K562 (cell line): ENCODE data around the gene BMP6. TPM values are rescaled to one million over a fixed set of nuclear protein-coding genes. Genes with fewer than 3 reads are reported as not detected.
A peak's percentile ranks its signal among the peaks of the same experiment; 100 is the strongest.

Source experiments
- ATAC-seq: fragments of 200-7000 bp; cut with Tn5 transposase; 3 replicates; pipeline ENCODE4 v1.9.1; 2020; ENCODE audit warnings: moderate library complexity
- BruUV-seq: library from RNA; stranded (reverse); fragments of 400-500 nt; replicated peaks from 2 replicates; lab custom pipeline; 2021; lab: Mats Ljungman, UMichigan
- CTCF ChIA-PET: fragments of 300-600 bp; formaldehyde crosslinking; extraction: SDS; loops from one replicate; lab custom pipeline; 2021; ENCODE audit warnings: low intra/inter-chr PET ratio; lab: Yijun Ruan, JAX
- POLR2A ChIA-PET: fragments of 300-600, 350-650 bp; sonication (Branson Sonifier 250); formaldehyde crosslinking; extraction: SDS; loops from one replicate; lab custom pipeline; 2021; ENCODE audit warnings: antibody characterized with exemption, inconsistent platforms; lab: Yijun Ruan, JAX
- DNase-seq, 4 experiments: peaks; one replicate each; pipeline versions ENCODE4 v3.0.0 to v3.0.0-alpha.2; 2011 to 2018; ENCODE audit warnings: low spot score in 3 of 4, mixed read lengths in 3 of 4; ENCODE audit errors: extremely low read depth in 1 of 4
- FAIRE-seq: peaks from 2 replicates; lab custom pipeline; 2011; peaks lifted over from hg19 to GRCh38; lab: Jason Lieb, UNC
- H2AFZ ChIP-seq: 2 replicates; pipeline ENCODE4 v1.6.0; 2011; ENCODE audit warnings: low read depth, low read length, control low read depth, inconsistent platforms
- H3K27ac ChIP-seq: fragments of 200-600 bp; 3 replicates; pipeline ENCODE4 v1.8.0; 2011; ENCODE audit warnings: low read depth, mild to moderate bottlenecking, control low read depth, inconsistent platforms, low read length, moderate library complexity, mixed read lengths; ENCODE audit errors: extremely low read depth
- H3K27me3 ChIP-seq, 2 experiments: fragments of 300-600 bp in 1 of 2; 2 replicates in 1 of 2; 3 replicates in 1 of 2; pipeline versions ENCODE4 v1.6.0 to v1.8.0; 2011; ENCODE audit warnings: inconsistent platforms in 2 of 2, low read length in 2 of 2, mild to moderate bottlenecking in 1 of 2, mixed read lengths in 1 of 2, moderate library complexity in 1 of 2; ENCODE audit not compliant: control insufficient read depth in 2 of 2, insufficient read depth in 2 of 2
- H3K36me3 ChIP-seq: fragments of 300-600 bp; 3 replicates; pipeline ENCODE4 v1.8.0; 2011; ENCODE audit warnings: mild to moderate bottlenecking, low read length, inconsistent platforms; ENCODE audit not compliant: control insufficient read depth, insufficient read depth
- H3K4me1 ChIP-seq, 2 experiments: fragments of 200-600 bp in 1 of 2; replicated peaks in 1 of 2; 2 replicates in 1 of 2; 3 replicates in 1 of 2; pipeline versions ENCODE4 v1.5.1 to v1.8.0; 2011; ENCODE audit warnings: inconsistent platforms in 2 of 2, low read length in 2 of 2, mild to moderate bottlenecking in 1 of 2, mixed read lengths in 1 of 2, moderate library complexity in 1 of 2; ENCODE audit not compliant: control insufficient read depth in 2 of 2, insufficient read depth in 2 of 2
- H3K4me2 ChIP-seq: 2 replicates; pipeline ENCODE4 v1.6.1; 2011; ENCODE audit warnings: low read length, control low read depth, inconsistent platforms, mixed read lengths; ENCODE audit not compliant: insufficient read depth
- H3K4me3 ChIP-seq: fragments of 200-600 bp; sonication (generic), shearing (Covaris generic); 2 replicates; pipeline ENCODE4 v1.5.1; 2016; ENCODE audit warnings: control low read depth, inconsistent platforms
- H3K79me2 ChIP-seq: fragments of 200-600 bp; 3 replicates; pipeline ENCODE4 v1.8.0; 2011; ENCODE audit warnings: low read length, inconsistent platforms; ENCODE audit not compliant: control insufficient read depth, insufficient read depth
- H3K9ac ChIP-seq, 2 experiments: 2 replicates each; pipeline versions ENCODE4 v1.6.0 to v1.6.1; 2011; ENCODE audit warnings: low read depth in 2 of 2, low read length in 2 of 2, control low read depth in 1 of 2, inconsistent platforms in 1 of 2, mild to moderate bottlenecking in 1 of 2, mixed read lengths in 1 of 2; ENCODE audit not compliant: insufficient read depth in 1 of 2
- H3K9me1 ChIP-seq: one replicate; pipeline ENCODE4 v1.6.0; 2011; ENCODE audit warnings: inconsistent platforms, mild to moderate bottlenecking, low read length, moderate library complexity; ENCODE audit not compliant: control insufficient read depth, insufficient read depth
- H3K9me3 ChIP-seq: replicated peaks from 2 replicates; pipeline ENCODE4 v1.5.1; 2011; ENCODE audit warnings: low read depth, low read length, inconsistent platforms; ENCODE audit not compliant: control insufficient read depth, insufficient read depth
- H4K20me1 ChIP-seq: replicated peaks from 2 replicates; pipeline ENCODE4 v1.6.1; 2011; ENCODE audit warnings: low read length, inconsistent platforms, mixed read lengths; ENCODE audit not compliant: control insufficient read depth, insufficient read depth
- CBFA2T2 ChIP-seq: fragments of 450-650 bp; conservative IDR thresholded peaks from 2 replicates; pipeline ENCODE4 v1.6.1; 2017; ENCODE audit warnings: mild to moderate bottlenecking
- CBFA2T3 ChIP-seq: fragments of 450-650 bp; IDR thresholded peaks from 2 replicates; pipeline ENCODE4 v1.6.1; 2017
- CBX2 ChIP-seq: fragments of 200-600 bp; sonication (generic); IDR thresholded peaks from one replicate; pipeline ENCODE4 v1.6.1; 2012; ENCODE audit warnings: mild to moderate bottlenecking, low read length, inconsistent platforms; ENCODE audit not compliant: insufficient read depth, poor library complexity, severe bottlenecking
- CREM ChIP-seq: IDR thresholded peaks from 2 replicates; pipeline ENCODE4 v1.6.1; 2014; ENCODE audit warnings: antibody characterized with exemption, low read depth
- HDAC3 ChIP-seq: fragments of 450-650 bp; IDR thresholded peaks from 2 replicates; pipeline ENCODE4 v1.6.1; 2018; ENCODE audit warnings: borderline replicate concordance, mild to moderate bottlenecking, moderate library complexity; ENCODE audit not compliant: partially characterized antibody
- KLF6 ChIP-seq: fragments of 250-450 bp; sonication (Bioruptor Pico); IDR thresholded peaks from 2 replicates; pipeline ENCODE4 v1.4.0; 2020; ENCODE audit warnings: mild to moderate bottlenecking, moderate library complexity, borderline replicate concordance
- LEF1 ChIP-seq: fragments of 450-650 bp; IDR thresholded peaks from 2 replicates; pipeline ENCODE4 v1.6.1; 2016; ENCODE audit warnings: mild to moderate bottlenecking
- NCOR1 ChIP-seq: fragments of 450-650 bp; IDR thresholded peaks from 2 replicates; pipeline ENCODE4 v1.6.1; 2016; ENCODE audit warnings: mild to moderate bottlenecking, moderate library complexity
- NR3C1 ChIP-seq: sonication (generic); formaldehyde crosslinking; IDR thresholded peaks from 2 replicates; pipeline ENCODE4 v1.8.1; 2022; ENCODE audit warnings: missing genetic modification reagents
- SPI1 ChIP-seq: IDR thresholded peaks from 2 replicates; pipeline ENCODE4 v1.6.1; 2011; ENCODE audit warnings: low read depth, low read length, control low read depth, borderline replicate concordance
- TCF3 ChIP-seq: sonication (generic); formaldehyde crosslinking; IDR thresholded peaks from 2 replicates; pipeline ENCODE4 v1.4.0; 2020; ENCODE audit warnings: mild to moderate bottlenecking, missing genetic modification reagents
- TRIM24 ChIP-seq, 2 experiments: fragments of 450-650 bp; IDR thresholded peaks; 2 replicates each; pipeline ENCODE4 v1.6.1; 2016
- ZC3H4 ChIP-seq: sonication (generic); formaldehyde crosslinking; IDR thresholded peaks from 2 replicates; pipeline ENCODE4 v1.9.0; 2021; ENCODE audit warnings: missing genetic modification reagents, borderline replicate concordance
- ZKSCAN1 ChIP-seq: fragments of 150-350 bp; IDR thresholded peaks from 2 replicates; pipeline ENCODE4 v1.6.1; 2016; ENCODE audit warnings: low read depth, low read length
- ZNF384 ChIP-seq: IDR thresholded peaks from 2 replicates; pipeline ENCODE4 v1.6.1; 2012; ENCODE audit warnings: low read depth, low read length, improper control_type of control experiment
- ZNF695 ChIP-seq: fragments of 450-650 bp; formaldehyde crosslinking; IDR thresholded peaks from 2 replicates; pipeline ENCODE4 v1.4.0; 2020; ENCODE audit warnings: mild to moderate bottlenecking, moderate library complexity
- ZNF766 ChIP-seq: fragments of 200-800 bp; sonication (Bioruptor generic); conservative IDR thresholded peaks from 2 replicates; pipeline ENCODE4 v1.6.1; 2016; ENCODE audit warnings: missing genetic modification characterization, missing compliant biosample characterization
- WGBS: fragments of 100-300 bp; shearing (Covaris generic); methylation state at CpG from one replicate; pipeline ENCODE4 v1.1.6; 2016; ENCODE audit warnings: low coverage, mixed read lengths; ENCODE audit not compliant: insufficient coverage; ENCODE audit errors: missing lambda C conversion rate; 5-methylcytosine and 5-hydroxymethylcytosine counted together
- in situ Hi-C: fragments of 300-500 bp; cut with MboI; formaldehyde crosslinking; loops from 4 replicates; pipeline ENCODE4 v1.15.0; 2018; ENCODE audit warnings: inconsistent platforms, mixed read lengths
- intact Hi-C: fragments of 100-400 bp; cut with micrococcal nuclease; formaldehyde crosslinking; loops from 2 replicates; pipeline ENCODE4 v1.14.2; 2022
- polyA plus RNA-seq, 8 experiments: library from polyadenylated mRNA; depleted of rRNA in 4 of 8; stranded (reverse) in 5 of 8; unstranded in 3 of 8; fragments of >200 nt; fragmentation: Nextera tagmentation in 2 of 8; fragmentation: Illumina TruSeq in 1 of 8; extraction: Ambion mirVana in 2 of 8; extraction: Trizol in 1 of 8; gene quantifications; 2 replicates each; pipeline versions ENCODE4 v1.2.1 to v1.2.3, GENCODE V29; 2011 to 2014; ENCODE audit warnings: inconsistent platforms in 1 of 8, missing spikeins in 1 of 8
- total RNA-seq, 7 experiments: library from RNA; depleted of rRNA in 6 of 7; stranded (reverse); fragments of >200 nt in 6 of 7; fragmentation: Illumina TruSeq in 2 of 7; extraction: Trizol in 2 of 7; gene quantifications; 2 replicates each; pipeline versions ENCODE4 v1.2.1 to v1.2.3, GENCODE V29; 2011 to 2021; ENCODE audit warnings: low replicate concordance in 1 of 7
- TF ChIP-seq, protein P1 (sequence below), 3 experiments: fragments of 200-800 bp in 1 of 3; sonication (Bioruptor generic) in 1 of 3; sonication (generic) in 1 of 3; formaldehyde crosslinking in 1 of 3; IDR thresholded peaks; 2 replicates each; pipeline versions ENCODE4 v1.6.1 to v1.8.0; 2016 to 2022; ENCODE audit warnings: mild to moderate bottlenecking in 2 of 3, missing compliant biosample characterization in 2 of 3, missing genetic modification characterization in 2 of 3, missing genetic modification reagents in 1 of 3
- TF ChIP-seq, protein P2 (sequence below), 2 experiments: fragments of 200-800 bp in 1 of 2; sonication (Bioruptor generic) in 1 of 2; sonication (generic) in 1 of 2; formaldehyde crosslinking in 1 of 2; IDR thresholded peaks in 1 of 2; conservative IDR thresholded peaks in 1 of 2; 2 replicates each; pipeline versions ENCODE4 v1.5.0 to v1.6.1; 2016 to 2020; ENCODE audit warnings: missing compliant biosample characterization in 1 of 2, missing genetic modification characterization in 1 of 2, missing genetic modification reagents in 1 of 2

Gene BMP6
- total and polyA plus RNA-seq, 9 of the 15 experiments (the other 6 are each of a cell fraction or from before 2014, with no cell fraction given), result 0.01 to 0.13 (median 0.06) TPM; not detected in 3

DNA sequence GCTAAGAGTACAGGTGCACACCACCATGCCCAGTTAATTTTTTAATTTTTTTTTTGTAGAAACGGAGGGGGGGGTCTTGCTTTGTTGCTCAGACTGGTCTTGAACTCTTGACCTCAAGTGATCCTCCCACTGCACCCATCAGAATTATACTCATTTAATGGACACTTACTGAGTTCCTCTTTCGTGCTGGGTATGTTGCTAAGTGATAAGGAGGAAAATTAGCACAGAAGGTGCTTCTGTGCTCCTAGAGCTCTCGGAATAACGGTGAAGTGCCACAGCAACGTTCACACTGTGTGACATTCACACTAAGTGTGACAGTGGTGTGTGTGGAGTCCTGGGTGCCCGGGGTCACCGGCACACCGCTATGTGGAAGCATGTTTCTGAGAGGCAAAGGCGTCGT is 32.1 kb upstream of the BMP6 start:
- CTCF ChIA-PET, result no interaction called here
- no TSS peak for BruUV-seq
- peak; percentile 41; the same call in 1 of the 2 replicates for TF ChIP-seq ZNF766 (CRISPR knock-in tag)
- TF ChIP-seq ZNF695, result no peak
- no peak for TF ChIP-seq ZC3H4 (CRISPR knock-in tag)
- 0 out of 2 replicates have a peak, but pooled peaks have one; percentile 1 for TF ChIP-seq ZNF384
- TF ChIP-seq, protein P1, sequence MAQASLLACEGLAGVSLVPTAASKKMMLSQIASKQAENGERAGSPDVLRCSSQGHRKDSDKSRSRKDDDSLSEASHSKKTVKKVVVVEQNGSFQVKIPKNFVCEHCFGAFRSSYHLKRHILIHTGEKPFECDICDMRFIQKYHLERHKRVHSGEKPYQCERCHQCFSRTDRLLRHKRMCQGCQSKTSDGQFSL (CRISPR knock-in tag; IDR thresholded peaks at IDR 0.05), result 0 out of 2 replicates have a peak, but pooled peaks have one; percentile 44
- TF ChIP-seq, protein P1 (tag; IDR thresholded peaks at IDR 0.05), result 0 out of 4 replicates have a peak, but pooled peaks of 1 of the 2 experiments have one; percentile 22
- peak; percentile 97 for TF ChIP-seq SPI1
- 0 out of 2 replicates have a peak, but pooled peaks have one; percentile 30 for TF ChIP-seq NCOR1
- TF ChIP-seq, protein P2, sequence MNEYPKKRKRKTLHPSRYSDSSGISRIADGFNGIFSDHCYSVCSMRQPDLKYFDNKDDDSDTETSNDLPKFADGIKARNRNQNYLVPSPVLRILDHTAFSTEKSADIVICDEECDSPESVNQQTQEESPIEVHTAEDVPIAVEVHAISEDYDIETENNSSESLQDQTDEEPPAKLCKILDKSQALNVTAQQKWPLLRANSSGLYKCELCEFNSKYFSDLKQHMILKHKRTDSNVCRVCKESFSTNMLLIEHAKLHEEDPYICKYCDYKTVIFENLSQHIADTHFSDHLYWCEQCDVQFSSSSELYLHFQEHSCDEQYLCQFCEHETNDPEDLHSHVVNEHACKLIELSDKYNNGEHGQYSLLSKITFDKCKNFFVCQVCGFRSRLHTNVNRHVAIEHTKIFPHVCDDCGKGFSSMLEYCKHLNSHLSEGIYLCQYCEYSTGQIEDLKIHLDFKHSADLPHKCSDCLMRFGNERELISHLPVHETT (CRISPR knock-in tag; conservative IDR thresholded peaks at IDR 0.05 in 1 of 2, IDR thresholded peaks at IDR 0.05 in 1 of 2), result 0 out of 4 replicates have a peak, but pooled peaks of 1 of the 2 experiments have one; percentile 40
- TF ChIP-seq ZKSCAN1, result peak; percentile 84
- no peak for TF ChIP-seq NR3C1 (CRISPR knock-in tag)
- no peak for TF ChIP-seq HDAC3
- TF ChIP-seq TCF3 (CRISPR knock-in tag), result peak; percentile 81
- peak; percentile 62 for TF ChIP-seq CBFA2T3
- TF ChIP-seq CBFA2T2, result peak; percentile 21; the same call in 1 of the 2 replicates
- peak; percentile 25; the same call in 1 of the 2 replicates for TF ChIP-seq LEF1
- TF ChIP-seq KLF6 (CRISPR knock-in tag), result no peak
- peak in 1 of 2 experiments; percentile 35; a peak in 1 of 4 replicates for TF ChIP-seq TRIM24 (IDR thresholded peaks at IDR 0.05)
- TF ChIP-seq CREM, result 0 out of 2 replicates have a peak, but pooled peaks have one; percentile 24
- no peak for TF ChIP-seq CBX2

More for the DNA sequence above, 32.1 kb upstream of the BMP6 start:
- POLR2A ChIA-PET, result interaction anchor here (1.2 kb wide), 1 partner anchor 10 kb away, joined by 3 read pairs; no protein-coding TSS in a partner anchor
- Histone ChIP-seq H3K27me3 (no peaks in the 10 kb centered on the region; a peak in 1 of 5 replicates), H3K79me2 (no peaks in the 10 kb centered on the region), H3K36me3 (no peaks in the 10 kb centered on the region), H3K4me1 (peaks cover 24 to 43% of the 10 kb centered on the region in 2 experiments), H4K20me1 (no peaks in the 10 kb centered on the region), H3K9me3 (no peaks in the 10 kb centered on the region), H3K27ac (peak overlapping the region; percentile 47; the same call in 1 of the 3 replicates), H2AFZ (peak overlapping the region; percentile 80), H3K4me2 (peak overlapping the region; percentile 38; the same call in 1 of the 2 replicates), H3K9ac (peak overlapping the region in 1 of 2 experiments; percentile 53; a peak in 1 of 4 replicates), H3K9me1 (no peaks in the 10 kb centered on the region), H3K4me3 (no peak overlapping the region)
- peak; percentile 55 for ATAC-seq
- intact Hi-C loops (no loop called here), in situ Hi-C loops (no loop called here)
- FAIRE-seq, result no peak
- 13% methylated on average over 10 of the region's 10 CpGs for WGBS
- DNase-seq, result peak in 1 of 4 experiments; percentile 54
